HG03442 (cell line): ENCODE measurements around the gene UBE2K.
"Not testable (repeated sequence)": the region's sequence is repeated elsewhere in the genome, so short reads cannot be mapped to it uniquely, and the experiment has no call there.

Source experiments
- ATAC-seq: cut with Tn5 transposase; IDR thresholded peaks from one replicate; pipeline ENCODE4 v1.9.1; 2021; ENCODE audit warnings: mild to moderate bottlenecking, moderate library complexity; ENCODE audit not compliant: unreplicated experiment

The UBE2K gene

DNA sequence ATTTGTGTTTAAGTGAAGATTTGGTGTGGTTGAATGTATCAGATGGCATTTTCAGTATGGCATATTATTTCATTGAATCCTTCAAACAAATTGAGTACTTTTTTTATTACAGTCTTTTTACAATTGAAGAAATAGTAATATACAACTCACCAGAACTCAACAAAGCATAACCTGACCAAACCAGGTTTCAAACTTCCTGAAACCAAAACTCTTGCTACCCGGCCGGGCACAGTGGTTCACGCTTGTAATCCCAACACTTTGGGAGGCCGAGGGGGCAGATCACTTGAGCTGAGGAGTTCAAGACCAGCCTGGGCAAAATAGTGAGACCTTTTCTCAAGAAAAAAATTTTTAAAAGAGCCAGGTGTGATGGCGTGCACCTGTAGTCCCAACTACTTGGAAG, 94.2 kb downstream of the UBE2K start:
- ATAC-seq = no peak

DNA sequence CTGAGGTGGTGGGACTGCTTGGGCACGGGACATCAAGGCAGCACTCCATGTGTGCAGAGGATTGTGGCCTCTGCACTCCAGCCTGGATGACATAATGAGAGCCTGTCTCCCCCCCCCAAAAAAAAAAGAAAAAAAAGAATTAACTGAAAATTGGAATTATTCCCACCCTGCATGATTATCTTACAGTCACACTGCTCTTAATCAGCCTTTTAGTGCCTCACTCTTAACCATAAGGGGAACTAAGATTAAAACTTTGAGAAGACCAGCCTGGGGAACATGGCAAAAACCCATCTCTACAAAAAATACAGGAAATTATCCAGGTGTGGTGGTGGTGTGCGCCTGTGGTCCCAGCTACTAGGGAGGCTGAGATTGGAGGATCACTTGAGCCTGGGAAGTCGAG, 94.6 kb downstream of the UBE2K start:
- ATAC-seq = no peak

DNA sequence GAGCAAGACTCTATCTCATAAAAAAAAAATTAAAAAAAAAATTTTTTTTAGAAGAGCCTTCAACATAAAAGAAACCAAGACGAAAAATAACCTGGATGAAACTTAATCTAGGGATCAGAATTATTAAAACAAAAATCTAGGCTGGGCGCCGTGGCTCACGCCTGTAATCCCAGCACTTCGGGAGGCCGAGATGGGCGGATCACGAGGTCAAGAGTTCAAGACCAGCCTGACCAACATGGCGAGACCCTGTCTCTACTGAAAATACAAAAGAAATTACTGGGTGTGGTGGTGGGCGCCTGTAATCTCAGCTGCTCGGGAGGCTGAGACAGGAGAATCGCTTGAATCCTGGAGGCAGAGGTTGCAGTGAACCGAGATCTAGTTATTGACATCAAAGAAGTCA, 95.0 kb downstream of the UBE2K start:
- ATAC-seq = not testable (repeated sequence)

DNA sequence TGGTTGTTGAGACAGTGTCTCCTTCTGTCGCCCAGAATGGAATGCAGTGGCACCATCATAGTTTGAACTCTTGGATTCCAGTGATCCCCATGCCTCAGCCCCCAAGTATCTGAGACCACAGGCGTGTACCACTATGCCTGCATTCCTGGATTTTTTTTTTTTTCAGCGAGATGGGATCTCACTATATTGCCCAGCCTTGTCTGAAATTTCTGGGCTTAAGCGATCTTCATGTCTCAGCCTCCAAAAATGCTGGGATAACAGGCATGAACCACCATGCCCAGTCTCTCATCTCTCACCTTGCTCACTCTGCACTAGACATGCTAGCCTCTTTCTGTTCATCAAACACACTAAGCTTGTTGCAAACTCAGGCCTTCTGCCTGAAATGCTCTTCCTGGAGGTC, 104.1 kb downstream of the UBE2K start:
- ATAC-seq = no peak

DNA sequence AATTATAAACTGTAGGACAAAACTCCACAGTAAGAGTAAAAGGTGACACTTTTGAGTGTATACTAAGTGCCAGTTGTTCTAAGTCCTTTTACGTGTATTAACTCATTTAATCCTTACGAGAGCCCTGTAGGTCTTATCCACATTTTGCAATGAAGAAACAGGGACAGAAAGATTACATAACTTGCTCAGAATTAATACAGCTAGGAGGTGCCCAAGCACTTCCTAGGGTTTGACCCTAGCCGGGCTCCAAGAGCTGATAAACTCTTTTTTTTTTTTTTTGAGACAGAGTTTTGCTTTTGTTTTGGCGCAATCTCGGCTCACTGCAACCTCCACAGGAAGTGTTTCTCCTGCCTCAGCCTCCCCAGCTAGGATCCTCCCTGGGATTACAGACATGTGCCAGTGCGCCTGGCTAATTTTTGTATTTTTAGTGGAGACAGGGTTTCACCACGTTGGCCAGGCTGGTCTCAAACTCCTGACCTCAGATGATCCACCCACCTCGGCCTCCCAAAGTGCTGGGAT, 110.4 kb downstream of the UBE2K start:
- ATAC-seq = no peak

DNA sequence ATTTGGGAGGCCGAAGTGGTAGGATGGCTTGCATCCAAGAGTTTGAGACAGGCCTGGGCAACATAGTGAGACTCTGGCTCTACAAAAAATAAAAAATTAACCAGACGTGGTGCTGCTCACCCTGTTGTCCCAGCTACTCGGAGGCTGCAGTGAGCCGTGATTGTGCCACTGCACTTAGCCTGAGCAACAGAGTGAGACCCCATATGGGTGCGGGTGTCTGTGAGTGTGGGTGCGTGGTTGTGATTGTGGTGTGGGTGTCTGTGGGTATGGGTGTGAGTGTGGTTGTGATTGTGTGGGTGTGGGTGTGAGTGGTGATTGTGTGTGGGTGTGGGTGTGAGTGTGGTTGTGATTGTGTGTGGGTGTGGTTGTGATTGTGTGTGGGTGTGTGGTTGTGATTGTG, 114.6 kb downstream of the UBE2K start:
- no peak for ATAC-seq

DNA sequence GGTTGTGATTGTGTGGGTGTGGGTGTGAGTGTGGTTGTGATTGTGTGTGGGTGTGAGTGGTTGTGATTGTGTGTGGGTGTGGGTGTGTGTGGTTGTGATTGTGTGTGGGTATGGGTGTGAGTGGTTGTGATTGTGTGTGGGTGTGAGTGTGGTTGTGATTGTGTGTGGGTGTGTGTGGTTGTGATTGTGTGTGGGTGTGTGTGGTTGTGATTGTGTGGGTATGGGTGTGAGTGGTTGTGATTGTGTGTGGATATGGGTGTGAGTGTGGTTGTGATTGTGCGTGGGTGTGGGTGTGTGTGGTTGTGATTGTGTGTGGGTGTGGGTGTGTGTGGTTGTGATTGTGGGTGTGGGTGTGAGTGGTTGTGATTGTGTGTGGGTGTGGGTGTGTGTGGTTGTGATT, 115.1 kb downstream of the UBE2K start:
- ATAC-seq = not testable (repeated sequence)

DNA sequence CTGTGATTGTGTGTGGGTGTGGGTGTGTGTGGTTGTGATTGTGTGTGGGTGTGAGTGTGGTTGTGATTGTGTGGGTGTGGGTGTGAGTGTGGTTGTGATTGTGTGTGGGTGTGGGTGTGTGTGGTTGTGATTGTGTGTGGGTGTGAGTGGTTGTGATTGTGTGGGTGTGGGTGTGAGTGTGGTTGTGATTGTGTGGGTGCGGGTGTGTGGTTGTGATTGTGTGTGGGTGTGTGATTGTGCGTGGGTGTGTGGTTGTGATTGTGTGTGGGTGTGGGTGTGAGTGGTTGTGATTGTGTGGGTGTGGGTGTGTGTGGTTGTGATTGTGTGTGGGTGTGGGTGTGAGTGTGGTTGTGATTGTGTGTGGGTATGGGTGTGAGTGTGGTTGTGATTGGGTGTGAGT, 115.8 kb downstream of the UBE2K start:
- ATAC-seq = not testable (repeated sequence)

DNA sequence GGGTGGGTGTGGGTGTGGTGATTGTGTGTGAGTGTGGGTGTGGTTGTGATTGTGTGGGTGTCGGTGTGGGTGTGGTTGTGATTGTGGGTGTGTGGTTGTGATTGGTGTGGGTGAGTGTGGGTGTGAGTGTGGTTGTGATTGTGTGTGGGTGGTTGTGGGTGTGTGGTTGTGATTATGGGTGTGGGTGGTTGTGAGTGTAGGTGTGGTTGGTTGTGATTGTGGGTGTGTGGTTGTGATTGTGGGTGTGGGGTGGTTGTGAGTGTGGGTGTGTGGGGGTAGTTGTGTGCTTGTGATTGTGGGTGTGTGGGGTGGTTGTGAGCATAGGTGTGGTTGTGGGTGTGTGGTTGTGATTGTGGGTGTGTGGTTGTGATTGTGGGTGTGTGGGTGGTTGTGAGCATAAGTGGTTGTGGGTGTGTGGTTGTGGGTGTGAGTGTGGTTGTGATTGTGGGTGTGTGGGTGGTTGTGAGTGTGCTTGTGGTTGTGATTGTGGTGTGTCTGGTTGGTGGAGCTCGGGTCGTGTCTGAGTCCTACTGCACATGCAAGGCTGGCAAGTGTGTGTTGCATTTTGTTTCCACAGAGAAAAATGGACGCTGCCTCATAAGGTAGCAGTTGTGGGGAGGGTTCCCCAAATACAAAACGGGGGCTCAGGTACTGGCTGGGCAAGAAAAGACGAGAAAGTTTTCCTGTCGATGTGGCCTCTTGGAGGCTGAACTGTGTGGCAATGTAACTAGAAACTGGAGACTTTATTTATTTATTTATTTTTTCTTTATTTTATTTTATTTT, 116.7 kb downstream of the UBE2K start:
- no peak for ATAC-seq

DNA sequence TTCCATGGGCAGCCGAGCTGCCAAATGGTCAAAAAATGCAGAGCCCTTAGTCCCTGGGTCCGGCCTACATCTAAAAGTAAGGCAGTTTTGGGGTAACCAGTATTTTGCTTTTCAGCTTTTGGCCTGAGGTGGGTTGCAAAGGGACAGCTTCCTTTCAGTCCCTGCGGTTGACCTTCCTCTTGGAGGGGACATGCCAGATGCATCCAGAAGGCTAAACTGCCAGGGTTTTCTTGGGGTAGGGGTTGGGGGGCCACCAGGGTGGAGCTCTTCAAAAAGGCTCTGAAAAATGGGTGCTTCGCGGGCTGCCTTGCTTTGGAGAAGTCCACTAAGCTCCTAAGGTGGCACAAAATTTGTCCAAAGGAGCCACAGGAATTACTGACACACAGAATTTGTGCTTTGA, 120.7 kb downstream of the UBE2K start:
- no peak for ATAC-seq

DNA sequence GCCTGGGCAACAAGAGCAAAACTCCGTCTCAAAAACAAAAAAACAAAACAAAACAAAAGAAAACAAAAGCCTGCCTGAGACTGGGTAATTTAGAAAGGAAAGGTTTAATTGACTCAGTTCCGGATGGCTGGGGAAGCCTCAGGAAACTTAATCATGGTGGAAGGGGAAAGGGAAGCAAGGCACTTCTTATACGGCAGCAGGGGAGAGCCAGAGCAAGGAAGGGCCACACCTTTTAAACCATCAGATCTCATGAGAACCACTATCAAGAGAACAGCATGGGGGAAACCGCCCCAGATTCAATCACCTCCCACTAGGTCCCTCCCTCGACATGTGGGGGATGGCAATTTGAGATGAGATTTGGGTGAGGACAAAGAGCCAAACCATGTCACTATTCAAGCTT, 122.2 kb downstream of the UBE2K start:
- ATAC-seq = no peak

DNA sequence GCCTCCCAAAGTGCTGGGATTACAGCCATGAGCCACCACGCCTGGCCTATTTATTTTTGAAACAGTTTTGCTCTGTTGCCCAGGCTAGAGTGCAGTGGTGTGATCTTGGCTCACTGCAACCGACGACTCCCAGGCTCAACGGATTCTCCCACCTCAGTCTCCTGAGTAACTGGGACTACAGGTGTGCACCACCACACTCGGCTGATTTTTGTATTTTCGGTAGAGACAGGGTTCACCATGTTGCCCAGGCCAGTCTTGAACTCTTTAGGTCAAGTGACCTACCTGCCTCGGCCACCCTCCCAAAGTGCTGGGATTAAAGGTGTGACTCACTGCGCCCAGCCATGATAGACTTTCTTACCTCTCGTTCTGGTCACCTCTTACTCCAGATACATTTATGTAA, 124.0 kb downstream of the UBE2K start:
- no peak for ATAC-seq

DNA sequence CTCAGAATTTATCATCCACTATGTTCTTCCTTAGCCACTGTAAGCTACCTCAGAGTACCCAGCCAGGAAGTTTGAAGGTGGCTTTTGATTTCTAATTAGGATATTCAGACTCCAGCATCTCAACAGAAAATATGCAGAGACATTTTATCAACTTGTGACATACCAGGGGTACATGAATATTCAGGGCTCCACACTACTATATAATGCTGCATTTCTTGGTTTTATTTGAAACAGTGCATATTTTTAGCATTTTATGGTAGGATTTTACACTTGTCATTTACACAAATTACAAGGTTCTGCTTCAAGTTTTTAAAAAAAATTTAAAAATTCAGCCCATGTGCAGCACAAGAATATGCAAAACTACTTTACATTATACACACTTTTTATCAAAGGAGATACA, 124.7 kb downstream of the UBE2K start:
- ATAC-seq = no peak

DNA sequence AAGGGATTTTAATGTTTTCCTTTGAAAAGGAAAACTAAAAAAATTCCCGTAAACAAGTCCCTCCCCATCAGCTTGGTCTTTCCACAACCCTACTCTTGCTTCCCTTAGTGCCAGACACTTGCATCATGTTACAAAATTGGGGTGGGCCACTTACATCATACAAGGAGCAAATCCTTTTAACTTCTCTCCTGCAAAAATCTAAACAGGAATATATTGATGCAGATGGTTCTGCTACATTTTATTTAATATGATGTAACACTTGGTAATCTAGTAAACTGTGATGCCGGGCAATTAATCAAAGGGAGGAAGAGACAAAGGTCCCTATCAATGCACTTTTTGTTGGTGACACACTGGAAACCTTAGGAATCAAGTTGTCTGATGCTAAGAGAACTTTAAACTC, 125.3 kb downstream of the UBE2K start:
- no peak for ATAC-seq

DNA sequence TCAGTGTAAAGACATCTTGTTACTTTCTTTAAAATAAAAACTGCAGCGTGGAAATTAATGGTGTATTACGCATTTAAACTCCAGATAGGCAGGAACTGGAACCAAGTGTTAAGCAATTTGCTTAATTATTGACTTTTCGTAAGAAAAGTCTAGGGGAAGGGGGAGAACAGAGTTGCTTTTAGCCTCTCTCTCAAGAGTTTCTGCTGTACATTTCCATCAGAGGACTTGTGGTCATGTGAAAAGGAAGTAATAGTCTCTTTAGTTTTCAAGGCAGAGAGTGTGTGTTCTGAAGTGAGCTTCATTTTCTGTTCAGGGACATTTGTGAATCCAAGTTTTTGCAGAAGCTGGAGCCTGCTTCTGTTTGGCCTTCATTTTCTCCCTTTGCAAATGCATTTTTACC, 127.2 kb downstream of the UBE2K start:
- ATAC-seq = no peak

DNA sequence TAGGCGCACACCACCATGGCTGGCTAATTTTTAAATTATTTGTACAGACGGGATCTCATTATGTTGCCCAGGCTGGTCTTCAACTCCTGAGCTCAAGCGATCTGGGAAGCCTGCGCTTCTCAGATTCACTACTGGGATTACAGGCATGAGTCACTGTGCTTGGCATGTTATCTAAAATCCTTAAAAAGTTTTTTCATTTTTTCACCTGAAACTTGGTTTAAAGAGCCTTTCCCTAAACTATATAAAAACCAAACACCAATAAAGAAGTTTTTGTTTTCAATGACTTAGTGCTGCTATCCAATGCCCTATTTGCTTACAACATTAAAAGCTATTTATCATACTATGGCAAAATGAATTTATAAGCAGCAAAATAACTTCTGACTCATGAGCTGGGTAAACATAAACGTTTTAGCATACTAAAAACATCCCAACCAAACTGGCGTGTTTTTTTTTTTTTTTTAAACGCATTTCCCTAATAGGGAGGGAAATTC, 127.8 kb downstream of the UBE2K start:
- no peak for ATAC-seq
